Thyroid gland (tissue), 4 donors: Measurements from ENCODE around the gene NFATC2.

Source experiments
- POLR2A ChIP-seq, 2 donors: fragments of 450-650 bp; IDR thresholded peaks; one replicate each; pipeline ENCODE4 v1.6.1; 2017; ENCODE audit warnings: antibody characterized with exemption in 2 of 2, mild to moderate bottlenecking in 2 of 2, moderate library complexity in 1 of 2
- TF ChIP-seq, protein P1 (sequence below), 6 experiments: fragments of 200-600 bp in 3 of 6; fragments of 450-650 bp in 3 of 6; sonication (generic) in 3 of 6; IDR thresholded peaks; one replicate each; pipeline ENCODE4 v1.5.1; 2016 to 2019; ENCODE audit warnings: antibody characterized with exemption in 6 of 6, mild to moderate bottlenecking in 2 of 6, inconsistent platforms in 1 of 6, moderate library complexity in 1 of 6

DNA sequence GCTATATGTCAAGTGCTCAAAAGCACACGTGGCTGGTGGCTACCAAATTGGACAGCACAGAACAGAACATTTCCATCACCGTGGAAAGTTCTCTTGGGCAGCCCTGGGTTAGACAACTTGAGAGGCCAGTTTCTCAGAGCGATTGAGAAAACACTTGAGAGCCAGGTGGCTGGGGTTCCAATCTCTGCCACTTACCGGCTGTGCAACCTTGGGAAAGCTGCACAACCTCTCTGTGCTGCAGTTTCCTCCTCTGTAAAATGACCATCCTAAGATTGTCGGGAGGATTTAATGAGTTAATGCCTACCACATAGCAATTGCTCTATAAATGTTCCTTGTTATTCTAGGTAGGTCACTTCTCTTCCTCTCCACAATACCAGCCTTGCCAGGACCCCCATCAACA lies 25.1 kb upstream of the NFATC2 start:
- TF ChIP-seq, protein P1, sequence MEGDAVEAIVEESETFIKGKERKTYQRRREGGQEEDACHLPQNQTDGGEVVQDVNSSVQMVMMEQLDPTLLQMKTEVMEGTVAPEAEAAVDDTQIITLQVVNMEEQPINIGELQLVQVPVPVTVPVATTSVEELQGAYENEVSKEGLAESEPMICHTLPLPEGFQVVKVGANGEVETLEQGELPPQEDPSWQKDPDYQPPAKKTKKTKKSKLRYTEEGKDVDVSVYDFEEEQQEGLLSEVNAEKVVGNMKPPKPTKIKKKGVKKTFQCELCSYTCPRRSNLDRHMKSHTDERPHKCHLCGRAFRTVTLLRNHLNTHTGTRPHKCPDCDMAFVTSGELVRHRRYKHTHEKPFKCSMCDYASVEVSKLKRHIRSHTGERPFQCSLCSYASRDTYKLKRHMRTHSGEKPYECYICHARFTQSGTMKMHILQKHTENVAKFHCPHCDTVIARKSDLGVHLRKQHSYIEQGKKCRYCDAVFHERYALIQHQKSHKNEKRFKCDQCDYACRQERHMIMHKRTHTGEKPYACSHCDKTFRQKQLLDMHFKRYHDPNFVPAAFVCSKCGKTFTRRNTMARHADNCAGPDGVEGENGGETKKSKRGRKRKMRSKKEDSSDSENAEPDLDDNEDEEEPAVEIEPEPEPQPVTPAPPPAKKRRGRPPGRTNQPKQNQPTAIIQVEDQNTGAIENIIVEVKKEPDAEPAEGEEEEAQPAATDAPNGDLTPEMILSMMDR (IDR thresholded peaks at IDR 0.05), result no peak
- TF ChIP-seq POLR2A (IDR thresholded peaks at IDR 0.05), result no peak
